Stomach (tissue), 9 donors: ENCODE measurements around the gene TNFRSF25. TPM values are rescaled to one million over a fixed set of nuclear protein-coding genes. Genes with fewer than 3 reads are reported as not detected.

Source experiments
- DNase-seq, 2 donors: peaks; one replicate each; pipeline versions ENCODE4 v3.0.0 to v3.0.0-alpha.2; 2013 to 2019
- H3K27ac ChIP-seq, 5 donors: fragments of 200-600 bp in 4 of 5; sonication (generic) in 4 of 5; one replicate each; pipeline ENCODE4 v1.5.1; 2013 to 2019; ENCODE audit warnings: mild to moderate bottlenecking in 1 of 5, moderate library complexity in 1 of 5
- H3K27me3 ChIP-seq, 3 donors: fragments of 200-600 bp; sonication (generic); one replicate each; pipeline ENCODE4 v1.5.1; 2017 to 2019; ENCODE audit warnings: mixed run types in 1 of 3
- H3K36me3 ChIP-seq, 4 donors: fragments of 200-600 bp; sonication (generic); 1 replicate in 3 of 4; 2 replicates in 1 of 4; pipeline ENCODE4 v1.5.1; 2016 to 2019
- H3K4me1 ChIP-seq, 4 donors: fragments of 200-600 bp; sonication (generic); one replicate each; pipeline ENCODE4 v1.5.1; 2016 to 2019
- H3K4me3 ChIP-seq, 4 donors: fragments of 200-600 bp; sonication (generic) in 3 of 4; one replicate each; pipeline ENCODE4 v1.5.1; 2016 to 2019; ENCODE audit warnings: mild to moderate bottlenecking in 1 of 4
- H3K9me3 ChIP-seq, 4 donors: fragments of 200-600 bp; sonication (generic); one replicate each; pipeline ENCODE4 v1.5.1; 2016 to 2019
- EP300 ChIP-seq: sonication (generic); formaldehyde crosslinking; IDR thresholded peaks from one replicate; pipeline ENCODE4 v1.6.1; 2017; ENCODE audit warnings: antibody characterized with exemption
- POLR2A ChIP-seq, 4 donors: fragments of 450-650 bp; IDR thresholded peaks; one replicate each; pipeline ENCODE4 v1.6.1; 2016; ENCODE audit warnings: antibody characterized with exemption in 4 of 4, control low read depth in 2 of 4, mild to moderate bottlenecking in 1 of 4, moderate library complexity in 1 of 4
- POLR2AphosphoS5 ChIP-seq, 3 donors: sonication (generic); formaldehyde crosslinking; IDR thresholded peaks; one replicate each; pipeline ENCODE4 v1.6.1; 2016; ENCODE audit warnings: antibody characterized with exemption in 3 of 3
- WGBS, 5 donors: extraction: QIAGEN DNeasy Blood & Tissue Kit in 3 of 5; methylation state at CpG; one replicate each; pipeline versions ENCODE4 v1.1.5 to v1.1.7; 2013 to 2018; 5-methylcytosine and 5-hydroxymethylcytosine counted together
- intact Hi-C: fragments of 100-400 bp; cut with DNase I; formaldehyde crosslinking; loops from one replicate; pipeline ENCODE4 v1.15.1; 2023; ENCODE audit warnings: low total_unique reads
- polyA plus RNA-seq, 3 donors: library from polyadenylated mRNA; stranded (reverse); fragments of 200-250 nt; gene quantifications; one replicate each; pipeline ENCODE4 v1.2.3, GENCODE V29; 2013
- total RNA-seq, 5 donors: library from RNA; depleted of rRNA; stranded (reverse); fragments of >200 nt; gene quantifications; one replicate each; pipeline versions ENCODE4 v1.1.0 to v1.2.3, GENCODE V29; 2014 to 2016
- TF ChIP-seq, protein P1 (sequence below), 7 experiments: fragments of 450-650 bp in 4 of 7; fragments of 200-600 bp in 3 of 7; sonication (generic) in 3 of 7; IDR thresholded peaks; one replicate each; pipeline ENCODE4 v1.5.1; 2016 to 2019; ENCODE audit warnings: antibody characterized with exemption in 7 of 7, control low read depth in 2 of 7, mild to moderate bottlenecking in 1 of 7
- donor health status: healthy with polysubstance abuse.
- donor health status: Bipolar disorder and iron deficiency.
- donor health status: healthy.

The TNFRSF25 gene
- total and polyA plus RNA-seq, 8 donors = 2.7 to 215 (median 15.2) TPM

DNA sequence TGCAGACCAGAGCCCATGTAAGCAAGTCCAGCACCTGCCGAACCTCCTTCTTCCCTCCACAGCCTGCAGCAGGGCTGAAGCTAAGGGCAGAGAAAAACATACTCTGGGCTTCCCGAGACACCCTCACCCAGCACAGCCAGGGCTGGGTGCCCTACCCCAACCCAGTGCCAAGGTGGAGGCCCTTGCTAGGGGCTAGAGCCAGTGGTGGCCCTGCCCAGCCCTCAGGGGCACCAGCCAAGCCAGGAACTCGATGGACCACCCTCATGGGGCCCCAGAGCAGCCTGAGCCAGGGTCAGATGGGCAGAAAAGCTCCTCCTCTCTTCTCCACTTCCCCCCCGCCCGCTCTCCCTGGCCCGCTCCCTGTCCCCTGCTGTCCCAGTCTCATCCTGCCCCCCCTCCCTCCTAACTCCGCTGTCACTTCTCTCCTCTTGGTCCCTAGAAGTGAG is 15.9 kb downstream of the TNFRSF25 start:
- no peak for DNase-seq
- WGBS, 5 donors = 40 to 79% (median 59%) methylated on average over 6 to 7 of the region's 7 CpGs
- H3K27ac ChIP-seq = no peak overlapping the region

DNA sequence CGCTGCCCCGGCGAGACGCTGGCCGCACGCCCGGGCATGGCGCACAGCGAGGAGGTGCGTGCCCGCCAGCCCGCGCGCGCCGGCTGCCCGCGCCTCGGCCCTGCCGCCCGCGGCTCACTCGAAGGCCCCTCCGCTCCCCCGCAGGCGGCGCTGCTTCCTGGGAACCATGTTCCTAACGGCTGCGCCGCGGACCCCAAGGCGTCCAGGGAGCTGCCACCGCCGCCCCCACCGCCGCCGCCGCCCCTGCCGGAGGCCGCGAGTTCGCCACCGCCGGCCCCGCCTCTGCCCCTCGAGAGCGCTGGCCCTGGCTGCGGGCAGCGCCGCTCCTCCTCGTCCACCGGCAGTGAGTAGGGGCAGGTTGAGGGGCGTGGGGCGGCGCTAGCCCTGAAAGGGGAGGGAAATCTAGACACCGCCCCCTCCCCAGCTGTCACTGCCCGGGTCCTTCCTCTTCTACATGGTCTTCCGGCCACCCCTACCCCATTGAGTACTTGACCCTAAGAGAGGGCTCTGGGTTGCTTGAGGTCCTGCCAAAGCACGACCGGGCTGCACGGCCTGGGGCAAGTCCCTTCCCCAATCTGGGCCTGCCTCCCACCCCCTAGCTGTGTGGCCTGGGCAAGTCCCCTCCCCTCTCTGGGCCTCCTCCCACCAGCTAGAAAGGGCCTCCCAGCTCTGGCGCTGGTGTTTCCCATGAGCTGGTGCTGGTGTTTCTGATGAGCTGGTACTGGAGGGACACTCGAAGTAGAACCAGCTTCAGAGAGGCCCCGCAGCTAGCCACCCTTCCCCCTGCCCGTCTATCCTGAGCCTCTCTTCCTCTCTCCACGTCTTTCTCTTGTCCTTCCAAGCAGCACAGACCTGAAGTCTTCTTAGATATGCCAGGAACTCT is 17.0 kb downstream of the TNFRSF25 start:
- Histone ChIP-seq H3K4me3 (peak overlapping the region; percentile 23 to 42 (median 29)), H3K4me1 (peaks cover 24 to 49% (median 41%) of the 10 kb centered on the region in 4 donors), H3K27ac (no peak overlapping the region), H3K27me3 (peaks cover 17 to 99% (median 63%) of the 10 kb centered on the region in 3 donors), H3K9me3 (no peaks in the 10 kb centered on the region), H3K36me3 (no peaks in the 10 kb centered on the region)
- intact Hi-C loops = no loop called here
- peak; percentile 50 to 78 for DNase-seq
- no peak for TF ChIP-seq POLR2A (IDR thresholded peaks at IDR 0.05)
- TF ChIP-seq POLR2AphosphoS5 (IDR thresholded peaks at IDR 0.05) = no peak
- WGBS, 5 donors = 7 to 36% (median 15%) methylated on average over 16 to 63 of the region's 66 CpGs

More for the DNA sequence above, 15.9 kb downstream of the TNFRSF25 start:
- TF ChIP-seq, protein P1, sequence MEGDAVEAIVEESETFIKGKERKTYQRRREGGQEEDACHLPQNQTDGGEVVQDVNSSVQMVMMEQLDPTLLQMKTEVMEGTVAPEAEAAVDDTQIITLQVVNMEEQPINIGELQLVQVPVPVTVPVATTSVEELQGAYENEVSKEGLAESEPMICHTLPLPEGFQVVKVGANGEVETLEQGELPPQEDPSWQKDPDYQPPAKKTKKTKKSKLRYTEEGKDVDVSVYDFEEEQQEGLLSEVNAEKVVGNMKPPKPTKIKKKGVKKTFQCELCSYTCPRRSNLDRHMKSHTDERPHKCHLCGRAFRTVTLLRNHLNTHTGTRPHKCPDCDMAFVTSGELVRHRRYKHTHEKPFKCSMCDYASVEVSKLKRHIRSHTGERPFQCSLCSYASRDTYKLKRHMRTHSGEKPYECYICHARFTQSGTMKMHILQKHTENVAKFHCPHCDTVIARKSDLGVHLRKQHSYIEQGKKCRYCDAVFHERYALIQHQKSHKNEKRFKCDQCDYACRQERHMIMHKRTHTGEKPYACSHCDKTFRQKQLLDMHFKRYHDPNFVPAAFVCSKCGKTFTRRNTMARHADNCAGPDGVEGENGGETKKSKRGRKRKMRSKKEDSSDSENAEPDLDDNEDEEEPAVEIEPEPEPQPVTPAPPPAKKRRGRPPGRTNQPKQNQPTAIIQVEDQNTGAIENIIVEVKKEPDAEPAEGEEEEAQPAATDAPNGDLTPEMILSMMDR (IDR thresholded peaks at IDR 0.05) = no peak
- TF ChIP-seq POLR2A (IDR thresholded peaks at IDR 0.05) = no peak
- TF ChIP-seq POLR2AphosphoS5 (IDR thresholded peaks at IDR 0.05) = no peak
- no peak for TF ChIP-seq EP300
- Histone ChIP-seq H3K36me3 (no peaks in the 10 kb centered on the region), H3K27me3 (peaks cover 28 to 100% (median 73%) of the 10 kb centered on the region in 3 donors), H3K4me1 (peaks cover 31 to 59% (median 46%) of the 10 kb centered on the region in 4 donors), H3K4me3 (no peak overlapping the region), H3K9me3 (no peaks in the 10 kb centered on the region)
- intact Hi-C loops = no loop called here

DNA sequence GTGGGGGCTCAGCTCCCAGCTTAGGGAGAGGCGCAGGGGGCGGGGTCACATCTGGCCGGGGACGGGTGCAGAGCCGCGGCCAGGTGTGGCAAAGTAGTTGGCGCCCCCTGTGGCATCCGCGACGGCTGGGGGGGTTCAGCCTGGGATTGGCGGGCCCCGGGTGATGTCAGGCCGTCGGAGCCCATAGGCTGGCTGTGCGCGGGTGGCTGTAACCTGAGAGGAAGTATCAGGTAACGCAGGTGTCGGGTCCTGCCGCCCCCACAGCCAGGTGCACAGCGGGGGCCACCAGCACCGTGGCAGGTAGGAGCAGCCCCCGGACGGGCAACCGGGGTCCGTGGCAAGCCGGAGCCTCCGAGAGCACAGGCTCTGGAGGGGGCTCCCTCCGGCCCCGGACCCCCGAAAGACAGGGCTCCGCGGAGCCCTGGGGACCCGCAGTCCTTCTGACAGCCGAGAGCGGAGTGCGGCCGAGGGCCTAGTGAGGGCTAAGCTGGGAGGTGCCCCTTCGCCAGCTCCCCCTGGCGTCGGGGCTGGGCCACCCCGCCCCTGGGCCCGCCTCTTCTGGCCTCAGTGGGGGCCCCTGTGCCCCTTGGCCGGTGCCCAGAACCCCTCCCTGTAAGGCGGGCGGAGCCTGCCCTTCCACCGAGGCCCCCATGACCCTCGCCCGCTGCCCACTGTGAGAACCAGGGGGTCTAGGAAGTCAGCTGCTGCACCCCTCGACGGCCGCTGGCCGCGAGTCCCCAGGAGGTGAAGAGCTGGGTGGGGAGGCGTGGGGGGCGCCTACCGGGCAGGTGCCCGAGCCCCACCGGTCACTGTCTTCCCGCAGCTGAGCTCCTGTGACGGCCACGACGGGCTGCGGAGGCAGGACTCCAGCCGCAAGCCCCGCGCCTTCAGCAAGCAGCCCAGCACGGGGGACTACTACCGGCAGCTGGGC is 17.9 kb downstream of the TNFRSF25 start:
- H3K27me3 ChIP-seq = peaks cover 13 to 98% (median 58%) of the 10 kb centered on the region in 3 donors
- no peak overlapping the region for H3K27ac ChIP-seq
- DNase-seq = peak in 1 of 2 donors; percentile 82
- H3K4me3 ChIP-seq = peak overlapping the region; percentile 23 to 42 (median 32)
- no peaks in the 10 kb centered on the region for H3K9me3 ChIP-seq
- WGBS, 5 donors = 0 to 3% (median 2%) methylated on average over 5 to 68 of the region's 68 CpGs
- H3K4me1 ChIP-seq = peaks cover 24 to 49% (median 39%) of the 10 kb centered on the region in 4 donors
- intact Hi-C loops = no loop called here
- no peak for TF ChIP-seq EP300
- TF ChIP-seq, protein P1 (IDR thresholded peaks at IDR 0.05) = no peak
- no peak for TF ChIP-seq POLR2A (IDR thresholded peaks at IDR 0.05)
- no peak for TF ChIP-seq POLR2AphosphoS5 (IDR thresholded peaks at IDR 0.05)
- H3K36me3 ChIP-seq = no peaks in the 10 kb centered on the region

DNA sequence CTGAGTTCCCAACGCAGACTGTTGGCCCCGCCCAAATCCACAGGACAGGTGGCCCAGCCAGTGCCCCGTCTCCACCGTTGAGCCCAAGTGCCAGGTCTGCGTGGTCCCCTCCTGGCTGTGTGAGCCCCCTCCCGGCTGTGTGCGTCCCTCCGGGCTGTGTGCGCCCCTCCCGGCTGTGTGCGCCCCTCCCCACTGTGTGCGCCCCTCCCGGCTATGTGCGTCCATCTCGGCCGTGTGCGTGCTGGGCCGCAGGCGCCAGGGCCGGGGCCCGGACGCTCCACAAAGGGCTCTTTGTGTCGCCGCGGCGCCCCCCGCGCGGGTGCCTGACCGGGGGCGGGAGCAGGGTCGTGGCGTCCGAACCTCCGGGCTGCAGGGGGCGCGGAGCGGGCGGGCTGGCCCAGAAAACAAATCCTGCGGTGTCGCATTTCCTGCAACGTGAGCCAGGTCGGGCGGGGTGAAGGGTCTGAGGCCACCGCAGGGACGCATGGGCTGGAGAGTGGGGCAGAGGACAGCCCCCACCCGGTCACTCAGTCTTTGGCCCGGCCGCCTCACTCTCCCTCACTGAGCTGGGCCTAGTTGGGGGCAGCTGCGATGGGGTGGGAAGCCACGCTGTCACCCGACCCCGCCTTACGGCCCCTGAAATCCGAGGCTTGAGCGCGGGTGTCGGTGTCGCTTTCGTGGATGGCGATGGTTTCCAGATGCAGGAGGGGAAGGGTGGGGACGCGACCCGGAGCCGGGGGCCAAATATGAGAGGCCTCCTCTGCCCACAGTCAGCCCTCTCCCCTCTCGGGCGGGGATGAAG is 18.8 kb downstream of the TNFRSF25 start:
- Histone ChIP-seq H3K4me3 (peak overlapping the region; percentile 11 to 42 (median 26)), H3K4me1 (peaks cover 24 to 49% (median 39%) of the 10 kb centered on the region in 4 donors), H3K9me3 (no peaks in the 10 kb centered on the region), H3K36me3 (no peaks in the 10 kb centered on the region), H3K27me3 (peaks cover 13 to 89% (median 58%) of the 10 kb centered on the region in 3 donors), H3K27ac (no peak overlapping the region)
- TF ChIP-seq, protein P1 (IDR thresholded peaks at IDR 0.05) = no peak
- TF ChIP-seq POLR2A (IDR thresholded peaks at IDR 0.05) = no peak
- TF ChIP-seq POLR2AphosphoS5 (IDR thresholded peaks at IDR 0.05) = no peak
- no peak for TF ChIP-seq EP300
- DNase-seq = peak in 1 of 2 donors; percentile 58
- WGBS, 5 donors = 0 to 18% (median 4%) methylated on average over 9 to 67 of the region's 67 CpGs
- intact Hi-C loops = no loop called here
